Aorta (tissue), 5 donors: Measurements from ENCODE around the gene HLCS. TPM values are rescaled to one million over a fixed set of nuclear protein-coding genes. Genes with fewer than 3 reads are reported as not detected.

Experiments
- ATAC-seq: fragments of 200-7000 bp; cut with Tn5 transposase; one replicate; pipeline ENCODE4 v1.9.1; 2022; ENCODE audit warnings: moderate library complexity; ENCODE audit not compliant: low FRiP score
- DNase-seq, 2 donors: peaks; one replicate each; pipeline ENCODE4 v3.0.0-alpha.2; 2020
- H3K27ac ChIP-seq, 2 donors: one replicate each; pipeline ENCODE4 v1.5.1; 2013; ENCODE audit warnings: low read length in 2 of 2, mild to moderate bottlenecking in 2 of 2, moderate library complexity in 2 of 2, control low read depth in 1 of 2, inconsistent platforms in 1 of 2, low read depth in 1 of 2
- H3K27me3 ChIP-seq, 2 donors: one replicate each; pipeline ENCODE4 v1.6.1; 2013; ENCODE audit warnings: control low read depth in 1 of 2, low read length in 1 of 2, mild to moderate bottlenecking in 1 of 2, moderate library complexity in 1 of 2; ENCODE audit not compliant: insufficient read depth in 2 of 2, control insufficient read depth in 1 of 2
- H3K36me3 ChIP-seq, 2 donors: one replicate each; pipeline ENCODE4 v1.6.1; 2013; ENCODE audit warnings: control low read depth in 1 of 2, low read length in 1 of 2, mild to moderate bottlenecking in 1 of 2; ENCODE audit not compliant: insufficient read depth in 2 of 2, control insufficient read depth in 1 of 2
- H3K4me1 ChIP-seq, 2 donors: one replicate each; pipeline ENCODE4 v1.6.1; 2013; ENCODE audit warnings: low read length in 2 of 2, control low read depth in 1 of 2, mild to moderate bottlenecking in 1 of 2, moderate library complexity in 1 of 2; ENCODE audit not compliant: insufficient read depth in 2 of 2, control insufficient read depth in 1 of 2
- H3K4me3 ChIP-seq, 2 donors: one replicate each; pipeline ENCODE4 v1.5.1; 2013; ENCODE audit warnings: low read length in 2 of 2, control low read depth in 1 of 2, mild to moderate bottlenecking in 1 of 2
- H3K9me3 ChIP-seq: one replicate; pipeline ENCODE4 v1.6.1; 2013; ENCODE audit warnings: mild to moderate bottlenecking, low read length; ENCODE audit not compliant: control insufficient read depth
- WGBS, 2 donors: extraction: QIAGEN DNeasy Blood & Tissue Kit; methylation state at CpG; one replicate each; pipeline ENCODE4 v1.1.7; 2013; 5-methylcytosine and 5-hydroxymethylcytosine counted together
- intact Hi-C, 2 donors: fragments of 100-400 bp; cut with DNase I; formaldehyde crosslinking; loops; one replicate each; pipeline versions ENCODE4 v1.14.2 to v1.15.0; 2022
- polyA plus RNA-seq, 2 donors: library from polyadenylated mRNA; stranded (reverse); fragments of 200-250 nt; gene quantifications; one replicate each; pipeline ENCODE4 v1.2.3, GENCODE V29; 2013
- total RNA-seq, 2 donors: library from RNA; stranded (reverse); fragmentation: NEBNext Ultra II Directional; extraction: Animal tissue kit (Norgen Biotek cat#: 25700); gene quantifications; one replicate each; pipeline ENCODE4 v1.2.1, GENCODE V29; 2021
- donor health status: healthy with polysubstance abuse.
- donor health status: Bipolar disorder and iron deficiency.
- donor health status: DM: no; HTN: no; CAD: no.
- donor health status: DM: no; HTN: no; CAD: no.
- donor health status: DM: yes; HTN: yes; CAD: no.

The HLCS gene
- total and polyA plus RNA-seq, 4 donors = 2.1 to 19.7 (median 10.6) TPM

DNA sequence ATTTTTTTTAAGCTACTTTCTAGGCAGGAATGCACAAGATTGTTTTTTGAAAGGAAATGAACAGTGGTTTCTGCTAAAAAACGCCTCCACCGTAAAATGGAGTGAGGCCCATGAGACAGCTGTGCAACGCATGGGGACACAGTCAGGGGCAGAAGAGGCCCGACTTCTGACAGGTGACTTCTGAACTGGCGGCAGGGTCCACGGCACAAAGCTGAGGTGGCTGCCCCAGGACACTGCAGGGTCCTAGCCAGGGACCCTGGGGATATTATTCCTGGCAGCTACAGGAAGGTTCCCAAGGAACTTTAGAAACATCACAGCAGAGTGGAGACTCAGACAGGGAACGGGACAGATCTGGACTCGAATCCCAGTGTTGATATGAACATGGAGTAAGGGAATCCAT is 192.5 kb downstream of the HLCS start:
- H3K27me3 ChIP-seq = no peaks in the 10 kb centered on the region
- 79 to 92% methylated on average over 8 of the region's 8 CpGs for WGBS, 2 donors
- no peak for ATAC-seq
- no peaks in the 10 kb centered on the region for H3K36me3 ChIP-seq
- no peak overlapping the region for H3K4me3 ChIP-seq
- no peak overlapping the region for H3K27ac ChIP-seq
- intact Hi-C loops = loop anchor here in 1 of 2 donors (10.0 kb wide), 1 partner anchor 151 kb away; no protein-coding TSS in a partner anchor
- no peaks in the 10 kb centered on the region for H3K4me1 ChIP-seq
- no peak for DNase-seq
- H3K9me3 ChIP-seq = no peaks in the 10 kb centered on the region

DNA sequence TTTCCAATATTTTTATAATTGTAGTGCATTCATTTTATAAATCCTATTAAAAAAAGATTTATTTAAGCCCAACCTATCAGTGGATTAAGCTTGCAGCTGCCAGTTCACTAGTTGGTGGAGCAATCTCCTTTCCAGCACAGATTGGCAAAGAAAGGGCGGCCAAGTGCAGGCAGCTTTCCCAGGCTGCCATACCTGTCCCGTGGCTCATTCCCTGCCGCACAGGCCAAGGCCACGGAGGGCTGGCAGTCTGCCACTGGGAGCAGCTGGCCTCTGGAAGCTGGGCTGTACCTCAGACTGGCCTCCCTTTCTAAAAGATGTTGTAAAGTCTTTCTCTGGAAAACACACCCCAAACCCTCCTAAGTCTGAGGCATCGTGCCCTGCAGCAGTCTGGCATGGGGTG is 193.4 kb downstream of the HLCS start:
- Histone ChIP-seq H3K9me3 (no peaks in the 10 kb centered on the region), H3K4me1 (no peaks in the 10 kb centered on the region), H3K4me3 (no peak overlapping the region), H3K36me3 (no peaks in the 10 kb centered on the region), H3K27ac (no peak overlapping the region), H3K27me3 (no peaks in the 10 kb centered on the region)
- ATAC-seq = peak; percentile 64
- intact Hi-C loops = loop anchor here in 1 of 2 donors (10.0 kb wide), 1 partner anchor 152 kb away; no protein-coding TSS in a partner anchor
- 7 to 8% methylated on average over 5 of the region's 5 CpGs for WGBS, 2 donors
- peak; percentile 85 to 92 for DNase-seq

DNA sequence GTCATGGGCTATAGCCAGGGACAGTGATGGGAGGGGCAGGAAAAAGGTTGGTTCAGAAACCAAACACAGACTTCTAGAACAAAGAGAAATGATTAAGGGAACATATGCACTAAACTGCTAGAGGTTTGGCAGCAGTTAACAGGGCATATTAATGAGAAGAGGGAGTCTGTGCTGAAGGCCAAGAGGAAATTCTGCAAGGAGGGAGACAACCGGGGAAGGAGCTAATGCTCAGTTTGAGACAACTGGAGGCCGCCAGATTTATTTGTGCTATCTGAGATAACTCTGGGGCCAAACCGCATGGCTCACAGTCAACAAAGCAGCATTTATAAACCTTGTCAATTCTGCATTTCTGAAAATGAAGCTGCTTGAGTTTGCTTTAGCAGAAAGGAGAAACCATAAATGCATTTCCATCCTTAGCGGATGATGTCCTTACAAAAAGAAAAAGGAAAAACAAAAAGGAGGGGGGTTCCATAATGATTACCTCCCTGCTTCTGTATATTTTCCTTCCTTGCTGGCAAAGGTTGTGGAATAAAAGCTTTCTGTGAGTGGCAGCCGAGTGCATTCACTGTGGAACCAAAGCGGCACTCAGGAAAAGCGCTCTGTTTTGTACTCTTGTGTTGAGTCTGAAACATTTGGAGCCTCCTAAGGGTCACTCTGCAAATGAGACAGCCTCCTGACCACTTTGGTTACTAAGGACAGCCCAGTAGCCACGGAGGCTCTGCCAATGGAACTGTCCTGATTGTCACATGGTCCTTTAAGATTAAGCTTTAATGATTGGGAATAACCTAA is 197.2 kb downstream of the HLCS start:
- no peak overlapping the region for H3K27ac ChIP-seq
- ATAC-seq (no peak), DNase-seq (no peak)
- H3K27me3 ChIP-seq = no peaks in the 10 kb centered on the region
- no peaks in the 10 kb centered on the region for H3K36me3 ChIP-seq
- no peak overlapping the region for H3K4me3 ChIP-seq
- H3K9me3 ChIP-seq = no peaks in the 10 kb centered on the region
- intact Hi-C loops = no loop called here
- no peaks in the 10 kb centered on the region for H3K4me1 ChIP-seq
- 61 to 72% methylated on average over 8 of the region's 8 CpGs for WGBS, 2 donors

DNA sequence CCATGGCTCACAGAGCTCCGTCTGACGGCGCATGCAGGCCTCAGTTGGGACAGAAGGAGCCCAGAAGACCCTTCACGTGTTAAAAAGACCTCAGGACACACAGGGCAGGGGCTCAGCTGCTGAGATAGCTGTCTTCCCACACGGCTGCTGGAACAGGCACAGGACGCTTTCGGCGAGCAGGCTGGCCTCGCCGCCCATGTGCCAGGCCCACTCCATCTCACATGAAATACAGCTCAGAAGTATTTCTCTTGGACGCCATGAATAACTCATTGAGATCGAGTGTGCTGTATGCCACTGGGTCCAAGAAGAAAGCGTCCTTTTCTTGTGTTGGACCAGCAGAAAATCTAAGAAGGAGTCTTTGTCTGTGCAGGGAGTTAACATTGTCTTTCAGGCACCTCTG is 198.0 kb downstream of the HLCS start:
- no peak overlapping the region for H3K4me3 ChIP-seq
- no peaks in the 10 kb centered on the region for H3K36me3 ChIP-seq
- intact Hi-C loops = no loop called here
- peak; percentile 36 for ATAC-seq
- 67 to 71% methylated on average over 13 of the region's 13 CpGs for WGBS, 2 donors
- H3K9me3 ChIP-seq = no peaks in the 10 kb centered on the region
- no peak overlapping the region for H3K27ac ChIP-seq
- no peak for DNase-seq
- H3K4me1 ChIP-seq = no peaks in the 10 kb centered on the region
- no peaks in the 10 kb centered on the region for H3K27me3 ChIP-seq

DNA sequence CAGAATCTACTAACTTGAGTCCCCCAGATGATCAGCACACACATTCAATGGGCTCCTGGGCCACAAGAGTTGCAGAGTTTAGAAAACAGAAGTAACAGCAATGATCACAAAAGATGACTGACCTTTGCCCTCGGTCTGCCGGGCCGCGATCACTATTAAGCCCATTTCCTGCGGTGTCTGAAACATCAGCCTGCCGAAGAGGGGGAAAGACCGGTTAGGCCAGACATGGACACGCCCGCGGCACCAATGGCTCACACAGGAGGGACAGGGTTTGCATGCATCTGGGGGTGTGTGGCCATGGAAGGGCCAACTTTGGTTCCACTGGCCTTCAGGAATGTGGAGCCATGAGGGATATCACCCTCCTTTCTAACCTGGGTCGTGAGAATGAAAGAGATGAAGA is 199.4 kb downstream of the HLCS start:
- DNase-seq = no peak
- Histone ChIP-seq H3K4me3 (no peak overlapping the region), H3K27me3 (no peaks in the 10 kb centered on the region), H3K9me3 (no peaks in the 10 kb centered on the region), H3K4me1 (no peaks in the 10 kb centered on the region), H3K36me3 (no peaks in the 10 kb centered on the region), H3K27ac (no peak overlapping the region)
- intact Hi-C loops = no loop called here
- WGBS, 2 donors = 93 to 94% methylated on average over 11 of the region's 11 CpGs
- no peak for ATAC-seq

DNA sequence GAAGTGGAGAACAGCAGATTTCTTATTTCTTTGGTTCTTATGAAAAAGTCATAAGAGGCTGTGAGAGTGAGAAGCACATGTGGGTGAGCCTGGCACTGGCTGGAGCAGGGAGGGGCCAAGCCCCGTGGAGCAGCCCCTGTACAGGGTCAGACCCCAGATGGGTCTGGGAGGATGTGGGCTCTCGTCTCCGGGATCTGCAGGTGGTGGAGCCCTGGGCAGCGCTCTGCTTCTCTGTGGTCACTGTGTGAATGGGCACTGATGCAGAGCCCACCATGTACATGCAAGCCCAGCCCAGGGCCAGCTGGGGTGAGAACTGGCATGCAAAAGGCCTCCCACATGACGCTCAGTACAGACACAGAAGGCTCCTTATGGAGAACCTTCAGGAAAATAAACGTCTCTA is 200.0 kb downstream of the HLCS start:
- Histone ChIP-seq H3K4me3 (no peak overlapping the region), H3K27ac (no peak overlapping the region), H3K36me3 (no peaks in the 10 kb centered on the region), H3K9me3 (no peaks in the 10 kb centered on the region), H3K27me3 (no peaks in the 10 kb centered on the region), H3K4me1 (no peaks in the 10 kb centered on the region)
- no peak for ATAC-seq
- WGBS, 2 donors = 89 to 92% methylated on average over 6 of the region's 6 CpGs
- DNase-seq = no peak
- intact Hi-C loops = no loop called here

DNA sequence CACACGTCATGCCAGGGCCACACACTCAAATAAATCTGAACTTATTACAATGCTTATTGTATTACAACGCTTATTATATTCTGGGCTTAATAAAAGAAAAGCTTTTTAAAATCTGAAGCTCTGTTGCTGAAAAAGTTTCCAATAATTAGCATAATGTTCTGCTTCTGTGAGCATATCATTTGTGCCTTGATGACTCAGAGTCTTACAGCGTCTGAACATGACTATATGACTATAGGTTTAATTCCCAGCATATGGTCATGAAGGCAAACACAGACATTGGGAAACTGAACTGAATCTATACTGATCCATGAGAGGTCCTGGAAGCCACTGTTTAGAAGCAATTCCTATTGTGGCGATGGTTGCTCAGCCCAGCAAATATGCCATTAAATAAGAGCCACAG is 201.2 kb downstream of the HLCS start:
- DNase-seq (no peak), ATAC-seq (no peak)
- no peaks in the 10 kb centered on the region for H3K27me3 ChIP-seq
- H3K4me3 ChIP-seq = no peak overlapping the region
- H3K27ac ChIP-seq = no peak overlapping the region
- intact Hi-C loops = no loop called here
- no peaks in the 10 kb centered on the region for H3K9me3 ChIP-seq
- WGBS, 2 donors = 95 to 97% methylated on average over 4 of the region's 4 CpGs
- no peaks in the 10 kb centered on the region for H3K4me1 ChIP-seq
- H3K36me3 ChIP-seq = peaks cover 0 to 4% of the 10 kb centered on the region in 2 donors

DNA sequence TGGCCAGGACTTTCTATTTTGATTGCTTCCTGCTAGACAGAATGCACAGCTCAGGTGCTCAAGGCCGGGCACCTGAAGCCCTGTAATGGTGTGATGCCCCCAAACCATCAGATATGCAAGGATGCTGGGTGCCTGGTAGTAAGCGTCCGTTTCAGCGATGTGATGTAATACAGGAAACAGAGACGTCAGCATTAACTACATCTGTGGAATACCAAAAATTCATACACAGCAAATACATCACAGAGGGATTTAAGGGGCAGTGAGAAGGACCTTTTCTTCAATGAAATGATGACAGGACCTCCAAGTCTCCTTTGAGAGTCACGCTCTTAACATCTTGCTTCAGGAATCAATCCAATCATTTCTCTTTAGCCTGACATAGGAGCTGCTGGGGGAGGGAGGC is 203.2 kb downstream of the HLCS start:
- no peaks in the 10 kb centered on the region for H3K27me3 ChIP-seq
- ATAC-seq (no peak), DNase-seq (no peak)
- no peak overlapping the region for H3K27ac ChIP-seq
- peaks cover 0 to 4% of the 10 kb centered on the region in 2 donors for H3K36me3 ChIP-seq
- 92 to 94% methylated on average over 6 of the region's 6 CpGs for WGBS, 2 donors
- no peaks in the 10 kb centered on the region for H3K9me3 ChIP-seq
- intact Hi-C loops = no loop called here
- H3K4me3 ChIP-seq = no peak overlapping the region
- H3K4me1 ChIP-seq = no peaks in the 10 kb centered on the region

DNA sequence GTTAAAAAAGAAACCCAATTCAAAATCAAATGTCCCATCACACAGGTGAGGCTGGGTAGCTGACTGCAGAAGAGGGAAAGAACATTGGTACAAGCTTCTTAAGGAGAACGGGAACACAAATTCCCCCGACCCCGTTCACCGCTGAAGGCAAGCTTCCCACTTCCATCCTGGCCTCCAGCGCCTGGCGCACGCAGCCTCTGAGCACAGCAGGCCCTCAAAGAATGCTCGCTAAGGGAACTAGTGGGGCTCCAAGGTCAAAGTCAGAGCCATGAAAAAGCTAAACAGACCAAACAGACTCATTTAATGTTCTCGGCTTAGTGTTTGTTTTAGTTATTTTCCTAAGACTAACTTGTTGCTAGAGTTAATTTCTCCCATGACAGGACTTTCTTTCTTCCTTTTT is 203.8 kb downstream of the HLCS start:
- intact Hi-C loops = no loop called here
- 81 to 86% methylated on average over 9 of the region's 9 CpGs for WGBS, 2 donors
- no peak overlapping the region for H3K4me3 ChIP-seq
- DNase-seq = no peak
- ATAC-seq = no peak
- H3K27me3 ChIP-seq = no peaks in the 10 kb centered on the region
- no peaks in the 10 kb centered on the region for H3K9me3 ChIP-seq
- H3K36me3 ChIP-seq = peaks cover 0 to 4% of the 10 kb centered on the region in 2 donors
- no peaks in the 10 kb centered on the region for H3K4me1 ChIP-seq
- H3K27ac ChIP-seq = no peak overlapping the region
